GM12891 (cell line): ENCODE measurements around the gene DMAC1.

Source experiments
- POLR2AphosphoS5 ChIP-seq: IDR thresholded peaks from 2 replicates; pipeline ENCODE4 v1.6.1; 2011; ENCODE audit warnings: low read depth, low read length, control low read depth
- TAF1 ChIP-seq: IDR thresholded peaks from 2 replicates; pipeline ENCODE4 v1.6.1; 2011; ENCODE audit warnings: low read depth, low read length, control low read depth

GRCh38 chr9:7782400-7783120 is 17.0 kb downstream of the DMAC1 start:
- TF ChIP-seq POLR2AphosphoS5 (no peak), TAF1 (no peak)
